ENCODE measurements around the gene ZNF223. TPM values are rescaled to one million over a fixed set of nuclear protein-coding genes. Genes with fewer than 3 reads are reported as not detected.

ZNF223 gene
- 6.4 and 7.1 TPM in 2 replicates for total RNA-seq

DNA sequence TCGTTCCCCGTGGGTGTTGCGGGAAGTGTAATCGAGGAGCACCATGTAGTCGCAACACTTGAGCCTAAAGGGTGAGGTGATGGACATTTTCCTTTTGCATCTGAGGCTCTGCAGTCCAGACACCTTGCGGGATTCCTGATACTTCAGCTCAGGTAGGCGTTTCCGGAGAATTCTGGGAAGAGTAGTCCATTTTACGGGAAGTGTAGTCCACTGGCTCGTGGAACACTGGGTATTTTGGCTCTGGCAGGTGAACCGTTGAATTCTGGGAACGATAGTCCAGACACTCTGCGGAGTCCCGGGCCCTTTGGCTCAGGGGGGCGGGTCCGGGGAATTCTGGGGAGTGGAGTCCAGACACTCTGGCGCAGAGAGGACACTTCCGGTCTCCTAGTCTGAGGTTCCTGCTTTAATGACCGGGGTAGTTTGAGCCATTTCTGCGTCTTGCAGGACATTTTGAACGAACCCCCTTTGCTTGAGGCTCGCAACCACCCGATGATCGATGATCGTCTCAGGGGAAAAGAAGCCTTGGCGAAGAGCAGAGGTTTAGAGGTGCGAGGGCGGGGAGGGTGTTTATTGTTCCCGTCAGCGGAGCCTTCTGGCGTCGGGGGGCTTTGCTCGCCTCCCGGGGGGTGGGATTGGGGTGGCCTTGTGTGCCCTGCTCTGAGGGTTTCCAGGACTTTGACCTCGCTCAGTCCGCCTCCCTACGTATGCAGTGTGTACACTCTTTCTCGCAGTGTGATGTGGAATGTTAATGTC is at the start of gene ZNF223:
TSS of gene ZNF223 (plus strand) at position 387 of the 753 bp plus-strand sequence. CDS start 3,141 bp downstream, outside the sequence.

DNA sequence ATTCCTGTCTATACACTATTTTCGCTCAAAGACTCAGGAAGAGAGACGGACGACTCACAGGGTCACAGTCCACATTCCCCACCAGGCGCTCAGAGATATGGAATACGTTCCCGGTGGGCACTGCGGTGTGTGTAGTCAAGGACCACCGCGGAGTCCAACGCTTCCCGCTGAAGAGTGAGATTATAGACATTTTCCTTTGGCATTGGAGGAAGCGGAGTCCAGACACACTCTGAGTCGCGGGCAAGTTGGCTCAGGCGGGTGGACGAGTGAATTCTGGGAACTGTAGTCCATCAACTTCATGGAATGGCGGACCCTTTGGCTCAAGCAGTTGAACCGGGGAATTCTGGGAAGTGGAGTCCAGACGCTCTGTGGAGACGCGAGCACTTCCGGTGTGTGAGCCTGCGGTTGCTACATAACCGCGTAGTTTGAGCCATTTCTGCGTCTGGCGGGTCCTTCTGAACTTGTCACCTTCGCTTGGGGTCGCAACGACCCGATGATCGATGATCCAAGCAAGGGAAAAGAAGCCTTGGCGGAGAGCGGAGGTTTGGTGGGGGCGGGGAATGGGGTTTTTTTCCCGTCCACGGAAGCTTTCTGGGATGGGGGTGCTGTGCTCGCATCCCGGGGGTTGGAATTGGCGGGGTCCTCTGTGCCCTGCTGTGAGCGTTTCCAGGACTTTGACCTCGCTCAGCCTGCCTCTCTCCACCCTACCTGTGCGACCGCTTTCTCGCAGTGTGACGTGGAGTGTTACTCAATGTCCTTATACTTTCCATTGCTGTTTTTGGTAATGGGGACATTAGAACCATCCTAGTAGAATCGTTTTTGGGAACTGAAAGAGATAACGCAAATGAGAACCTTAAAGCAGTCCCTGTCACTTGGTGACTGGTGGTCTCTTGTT is 49.0 kb upstream of the ZNF223 start, which contains the start of gene ZNF230:
TSS of gene ZNF230 (plus strand) at position 392 of the 895 bp plus-strand sequence. CDS start 4,122 bp downstream, outside the sequence.

GRCh38 chr19:44025217-44025936 is 26.5 kb upstream of the ZNF223 start, which contains the start of gene ZNF222:
TSS of gene ZNF222 (plus strand) at chr19:44025379. CDS start at chr19:44025437, 58 bp downstream.

DNA sequence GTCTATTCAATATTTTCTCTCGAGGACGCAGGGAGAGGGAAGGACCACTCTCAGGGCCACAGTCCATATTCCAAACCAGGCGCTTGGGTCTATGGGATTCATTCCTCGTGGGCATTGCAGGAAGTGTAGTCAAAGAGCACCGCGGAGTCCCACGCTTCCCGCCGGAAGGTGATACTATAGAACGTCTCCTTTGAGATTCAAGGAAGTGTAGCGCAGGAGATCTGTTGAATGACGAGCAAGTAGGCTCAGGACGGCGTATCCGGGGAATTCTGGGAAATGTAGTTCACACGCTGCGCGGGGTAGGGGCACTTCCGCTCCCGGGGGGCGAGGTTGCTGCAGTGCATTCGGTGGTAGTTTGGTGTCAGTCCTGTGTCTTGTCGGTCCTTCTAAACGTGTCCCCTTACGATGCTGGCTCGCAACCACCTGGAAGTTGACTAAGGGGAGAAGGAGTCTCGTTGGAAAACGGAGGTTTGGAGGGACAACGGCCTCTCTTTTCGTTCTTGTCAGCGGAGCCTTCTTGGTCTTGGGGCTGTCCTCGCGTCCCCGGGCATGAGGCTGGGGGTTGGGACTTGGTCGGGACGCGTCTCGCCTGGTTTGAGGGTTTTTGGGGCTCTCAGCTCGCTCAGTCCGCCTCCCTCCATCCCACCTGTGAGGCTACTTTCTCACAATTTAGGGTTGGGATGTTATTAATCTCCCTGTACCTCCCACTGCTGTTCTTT is 20.1 kb downstream of the ZNF223 start, which contains the start of gene ZNF284:
TSS of gene ZNF284 (plus strand) at position 336 of the 719 bp plus-strand sequence. CDS start 4,231 bp downstream, outside the sequence.

DNA sequence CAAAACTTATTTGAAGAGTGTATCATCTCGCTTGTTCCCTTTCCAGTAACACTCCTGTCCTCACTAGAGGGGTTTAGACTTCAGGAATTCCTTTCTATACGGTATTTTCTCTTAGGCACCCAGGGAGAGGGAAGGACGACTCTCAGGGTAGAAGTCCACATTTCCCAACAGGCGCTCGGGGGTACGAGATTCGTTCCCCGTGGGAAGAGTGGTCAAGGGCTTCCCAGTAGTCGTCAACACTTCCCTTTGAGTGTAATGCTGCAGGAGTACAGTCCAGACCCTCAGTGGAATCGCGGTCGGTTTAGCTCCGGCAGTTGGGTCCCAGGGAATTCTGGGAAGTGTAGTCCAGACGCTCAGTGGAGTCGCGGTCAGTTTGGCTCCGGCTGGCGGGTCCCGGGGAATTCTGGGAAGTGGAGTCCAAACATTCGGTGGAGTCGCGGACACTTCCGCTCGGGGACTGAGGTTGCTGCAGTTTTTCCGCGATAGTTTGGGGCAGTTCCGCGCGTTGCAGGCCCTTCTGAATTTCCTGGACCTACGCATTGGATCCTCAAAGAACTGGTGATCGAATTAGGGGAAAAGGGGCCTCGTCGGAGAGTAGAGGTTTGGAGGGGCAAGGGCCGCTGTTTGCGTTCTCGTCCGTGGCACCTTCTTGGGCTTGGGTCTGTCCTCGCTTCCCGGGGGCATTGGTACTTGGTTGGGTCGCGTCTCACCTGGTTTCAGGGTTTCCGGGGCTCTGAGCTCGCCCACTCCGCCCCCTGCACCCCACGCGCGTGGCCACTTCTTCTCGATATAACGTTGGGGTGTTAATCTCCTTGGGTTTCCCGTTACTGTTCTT is 42.3 kb downstream of the ZNF223 start, which contains the start of gene ZNF224:
TSS of gene ZNF224 (plus strand) at position 431 of the 835 bp plus-strand sequence. CDS start 3,513 bp downstream, outside the sequence.

DNA sequence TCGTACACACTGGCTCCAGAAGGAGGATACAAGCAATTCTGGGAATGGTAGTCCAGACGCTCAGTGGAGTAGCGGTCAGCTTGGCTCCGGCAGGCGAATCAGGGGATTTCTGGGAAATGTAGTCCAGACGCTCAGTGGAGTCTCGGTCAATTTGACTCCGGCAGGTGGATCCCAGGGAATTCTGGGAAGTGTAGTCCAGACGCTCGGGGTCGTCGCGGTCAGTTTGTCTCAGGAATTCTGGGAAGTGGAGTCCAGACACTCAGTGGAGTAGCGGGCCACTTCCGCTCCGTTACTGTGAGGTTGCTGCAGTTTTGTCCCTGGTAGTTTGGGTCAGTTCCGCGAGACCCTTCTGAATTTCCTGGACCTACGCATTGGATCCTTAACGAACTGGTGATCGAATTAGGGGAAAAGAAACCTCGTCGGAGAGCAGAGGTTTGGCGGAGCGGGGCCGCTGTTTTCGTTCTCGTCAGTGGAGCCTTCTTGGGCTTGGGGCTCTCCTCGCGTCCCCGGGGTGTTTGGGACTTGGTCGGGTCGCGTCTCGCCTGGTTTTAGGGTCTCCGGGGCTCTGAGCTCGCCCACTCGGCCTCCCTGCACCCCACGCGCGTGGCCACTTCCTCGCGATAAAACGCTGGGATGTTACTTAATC is 61.4 kb downstream of the ZNF223 start, which contains the start of gene ZNF225:
TSS of gene ZNF225 (plus strand) at position 262 of the 646 bp plus-strand sequence. CDS start 2,429 bp downstream, outside the sequence.

Small RNAs within 50 kb of the gene (small RNA-seq; reads per million reads assigned to genes)
- not detected for gene RNU6-902P

Other genes starting within 250 kb of the ZNF223 start
- gene LYPD5, start 249.6 kb upstream of the ZNF223 start, total RNA-seq, result 0.65 and 1.1 TPM in 2 replicates
- 19.1 and 20.4 TPM in 2 replicates for gene ZNF283, start 224.7 kb upstream of the ZNF223 start, total RNA-seq
- 1.3 and 5.9 TPM in 2 replicates for gene ZNF404, start 168.1 kb upstream of the ZNF223 start, total RNA-seq
- 13.9 and 22.3 TPM in 2 replicates for gene ZNF45, start 116.8 kb upstream of the ZNF223 start, total RNA-seq
- gene ZNF221, start 100.8 kb upstream of the ZNF223 start, total RNA-seq, result 10.5 and 15.5 TPM in 2 replicates
- 9.9 and 11.7 TPM in 2 replicates for gene ZNF155, start 67.8 kb upstream of the ZNF223 start, total RNA-seq
- 4.8 and 5.2 TPM in 2 replicates for gene ZNF230, start 49.1 kb upstream of the ZNF223 start, total RNA-seq
- gene ZNF222, start 26.7 kb upstream of the ZNF223 start, total RNA-seq, result 7.2 and 11.3 TPM in 2 replicates
- gene ZNF284, start 20.1 kb downstream of the ZNF223 start, total RNA-seq, result 4.6 and 5.6 TPM in 2 replicates
- 35.7 and 37.9 TPM in 2 replicates for gene ZNF224, start 42.3 kb downstream of the ZNF223 start, total RNA-seq
- gene ZNF225, start 61.4 kb downstream of the ZNF223 start, total RNA-seq, result 7.1 and 10.3 TPM in 2 replicates
- gene ZNF234, start 89.5 kb downstream of the ZNF223 start, total RNA-seq, result 16.4 and 16.5 TPM in 2 replicates
- gene ZNF226, start 113.1 kb downstream of the ZNF223 start, total RNA-seq, result 26.7 and 27.1 TPM in 2 replicates
- gene ZNF227, start 160.5 kb downstream of the ZNF223 start, total RNA-seq, result 21.8 and 25.3 TPM in 2 replicates
- 0.91 and 1.3 TPM in 2 replicates for gene ZNF233, start 207.8 kb downstream of the ZNF223 start, total RNA-seq